Measurements from ENCODE around the gene VOPP1.

- TF ChIP-seq CTCF (IDR thresholded peaks at IDR 0.05), result no peak
- TF ChIP-seq POLR2A (IDR thresholded peaks at IDR 0.05), result no peak
Observed at GRCh38 chr7:55464422-55464821, 107.9 kb downstream of the VOPP1 start.

Measured in uterus (tissue), 2 donors.